ENCODE data around the gene RAB7A.

GRCh38 chr3:128851601-128852000 is 125.6 kb downstream of the RAB7A start:
- TF ChIP-seq, protein P1, sequence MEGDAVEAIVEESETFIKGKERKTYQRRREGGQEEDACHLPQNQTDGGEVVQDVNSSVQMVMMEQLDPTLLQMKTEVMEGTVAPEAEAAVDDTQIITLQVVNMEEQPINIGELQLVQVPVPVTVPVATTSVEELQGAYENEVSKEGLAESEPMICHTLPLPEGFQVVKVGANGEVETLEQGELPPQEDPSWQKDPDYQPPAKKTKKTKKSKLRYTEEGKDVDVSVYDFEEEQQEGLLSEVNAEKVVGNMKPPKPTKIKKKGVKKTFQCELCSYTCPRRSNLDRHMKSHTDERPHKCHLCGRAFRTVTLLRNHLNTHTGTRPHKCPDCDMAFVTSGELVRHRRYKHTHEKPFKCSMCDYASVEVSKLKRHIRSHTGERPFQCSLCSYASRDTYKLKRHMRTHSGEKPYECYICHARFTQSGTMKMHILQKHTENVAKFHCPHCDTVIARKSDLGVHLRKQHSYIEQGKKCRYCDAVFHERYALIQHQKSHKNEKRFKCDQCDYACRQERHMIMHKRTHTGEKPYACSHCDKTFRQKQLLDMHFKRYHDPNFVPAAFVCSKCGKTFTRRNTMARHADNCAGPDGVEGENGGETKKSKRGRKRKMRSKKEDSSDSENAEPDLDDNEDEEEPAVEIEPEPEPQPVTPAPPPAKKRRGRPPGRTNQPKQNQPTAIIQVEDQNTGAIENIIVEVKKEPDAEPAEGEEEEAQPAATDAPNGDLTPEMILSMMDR (IDR thresholded peaks at IDR 0.05): no peak
- TF ChIP-seq POLR2A (IDR thresholded peaks at IDR 0.05) (no peak), EP300 (IDR thresholded peaks at IDR 0.05) (no peak)
